Nephron progenitor cell (in vitro differentiated cells): Measurements from ENCODE around the gene CCDC78.

ENCODE experiments used
- DNase-seq: peaks from one replicate; pipeline ENCODE4 v3.0.0; 2021
- H3K27ac Mint-ChIP-seq: 2 replicates; pipeline ENCODE4 v1.8.0; 2021; ENCODE audit warnings: mild to moderate bottlenecking, moderate library complexity, mixed read lengths
- H3K27me3 Mint-ChIP-seq: 2 replicates; pipeline ENCODE4 v1.8.0; 2021; ENCODE audit warnings: mild to moderate bottlenecking, low read depth, mixed read lengths; ENCODE audit not compliant: poor library complexity
- H3K36me3 Mint-ChIP-seq: 2 replicates; pipeline ENCODE4 v1.8.0; 2021; ENCODE audit warnings: low read depth, mixed read lengths
- H3K4me1 Mint-ChIP-seq: 2 replicates; pipeline ENCODE4 v1.8.0; 2021; ENCODE audit warnings: mixed read lengths
- H3K4me3 Mint-ChIP-seq: 2 replicates; pipeline ENCODE4 v1.8.0; 2021; ENCODE audit warnings: mild to moderate bottlenecking, moderate library complexity, mixed read lengths
- H3K9me3 Mint-ChIP-seq: 2 replicates; pipeline ENCODE4 v1.8.0; 2021; ENCODE audit warnings: mild to moderate bottlenecking, moderate library complexity, mixed read lengths
- TF ChIP-seq, protein P1 (sequence below): fragments of 200-600 bp; sonication (generic); IDR thresholded peaks from 2 replicates; pipeline ENCODE4 v1.5.0; 2021; ENCODE audit warnings: antibody characterized with exemption

CCDC78 gene

GRCh38 chr16:727291-727977, 1.2 kb upstream of the CCDC78 start:
- Mint-ChIP-seq H3K36me3 (no peaks in the 10 kb centered on the region), H3K4me1 (no peaks in the 10 kb centered on the region), H3K9me3 (no peaks in the 10 kb centered on the region), H3K4me3 (no peak overlapping the region), H3K27ac (no peak overlapping the region), H3K27me3 (peaks cover 12% of the 10 kb centered on the region)
- TF ChIP-seq, protein P1, sequence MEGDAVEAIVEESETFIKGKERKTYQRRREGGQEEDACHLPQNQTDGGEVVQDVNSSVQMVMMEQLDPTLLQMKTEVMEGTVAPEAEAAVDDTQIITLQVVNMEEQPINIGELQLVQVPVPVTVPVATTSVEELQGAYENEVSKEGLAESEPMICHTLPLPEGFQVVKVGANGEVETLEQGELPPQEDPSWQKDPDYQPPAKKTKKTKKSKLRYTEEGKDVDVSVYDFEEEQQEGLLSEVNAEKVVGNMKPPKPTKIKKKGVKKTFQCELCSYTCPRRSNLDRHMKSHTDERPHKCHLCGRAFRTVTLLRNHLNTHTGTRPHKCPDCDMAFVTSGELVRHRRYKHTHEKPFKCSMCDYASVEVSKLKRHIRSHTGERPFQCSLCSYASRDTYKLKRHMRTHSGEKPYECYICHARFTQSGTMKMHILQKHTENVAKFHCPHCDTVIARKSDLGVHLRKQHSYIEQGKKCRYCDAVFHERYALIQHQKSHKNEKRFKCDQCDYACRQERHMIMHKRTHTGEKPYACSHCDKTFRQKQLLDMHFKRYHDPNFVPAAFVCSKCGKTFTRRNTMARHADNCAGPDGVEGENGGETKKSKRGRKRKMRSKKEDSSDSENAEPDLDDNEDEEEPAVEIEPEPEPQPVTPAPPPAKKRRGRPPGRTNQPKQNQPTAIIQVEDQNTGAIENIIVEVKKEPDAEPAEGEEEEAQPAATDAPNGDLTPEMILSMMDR = no peak
- no peak for DNase-seq

DNA sequence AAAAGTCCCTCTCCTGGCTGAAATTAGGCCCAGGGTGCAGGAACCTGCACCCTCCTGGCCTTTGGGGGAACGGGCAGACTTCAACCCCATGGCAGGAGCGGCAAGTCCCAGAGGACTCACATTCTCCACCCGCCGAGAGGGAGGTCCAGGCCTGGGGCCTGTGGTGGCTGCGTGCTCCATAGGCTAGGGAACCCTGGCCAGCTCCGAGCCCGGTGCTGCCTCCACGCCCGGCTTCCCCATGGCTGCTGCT, 130 bp downstream of the CCDC78 start:
- H3K4me3 Mint-ChIP-seq = peak overlapping the region; percentile 72
- H3K4me1 Mint-ChIP-seq = no peaks in the 10 kb centered on the region
- TF ChIP-seq, protein P1 = no peak
- H3K9me3 Mint-ChIP-seq = no peaks in the 10 kb centered on the region
- no peaks in the 10 kb centered on the region for H3K36me3 Mint-ChIP-seq
- no peak for DNase-seq
- no peak overlapping the region for H3K27ac Mint-ChIP-seq
- peaks cover 12% of the 10 kb centered on the region for H3K27me3 Mint-ChIP-seq

DNA sequence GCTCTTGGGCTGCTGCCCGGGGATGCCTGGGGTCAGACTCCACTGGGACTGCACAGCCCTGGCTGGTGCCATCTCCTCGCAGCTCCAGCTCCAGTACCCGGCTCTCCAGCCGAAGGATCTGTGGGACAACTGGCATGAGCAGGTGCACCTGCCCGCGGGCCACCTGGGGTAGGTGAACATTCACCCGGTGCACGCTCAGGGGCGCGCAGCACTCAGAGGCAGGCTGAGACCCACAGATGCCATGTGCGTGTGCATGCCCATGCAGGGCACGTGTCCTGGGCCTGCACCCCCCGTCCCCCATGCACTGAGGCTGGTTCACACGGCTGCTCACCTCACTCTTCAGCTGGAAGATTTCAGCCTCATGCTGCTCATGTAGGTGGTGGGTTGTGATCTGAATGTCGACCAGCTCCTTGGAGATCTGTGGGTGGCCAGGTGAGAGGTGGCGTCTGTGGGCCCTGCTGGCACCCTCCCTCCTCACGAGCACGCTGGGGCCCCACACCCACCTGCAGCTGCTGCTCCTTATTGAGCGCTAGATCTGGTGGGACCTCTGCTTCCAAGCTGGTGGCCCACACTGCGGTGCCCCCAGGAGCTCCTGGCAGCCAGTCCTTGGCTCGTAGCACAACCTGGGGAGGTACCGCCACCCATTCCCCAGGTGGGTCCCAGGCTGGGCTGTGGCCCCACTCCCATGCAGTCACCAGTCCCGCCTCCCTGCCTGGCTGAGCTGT, 618 bp downstream of the CCDC78 start:
- TF ChIP-seq, protein P1 = no peak
- Mint-ChIP-seq H3K27ac (no peak overlapping the region), H3K9me3 (no peaks in the 10 kb centered on the region), H3K4me3 (no peak overlapping the region), H3K27me3 (peaks cover 12% of the 10 kb centered on the region), H3K36me3 (no peaks in the 10 kb centered on the region), H3K4me1 (no peaks in the 10 kb centered on the region)
- no peak for DNase-seq

- Mint-ChIP-seq H3K9me3 (no peaks in the 10 kb centered on the region), H3K4me3 (no peak overlapping the region), H3K36me3 (no peaks in the 10 kb centered on the region), H3K27ac (no peak overlapping the region), H3K27me3 (peaks cover 12% of the 10 kb centered on the region), H3K4me1 (peaks cover 4% of the 10 kb centered on the region)
- TF ChIP-seq, protein P1 = no peak
- DNase-seq = no peak
Observed at GRCh38 chr16:725041-725376, 1.2 kb downstream of the CCDC78 start.

GRCh38 chr16:724188-725040, 1.8 kb downstream of the CCDC78 start:
- TF ChIP-seq, protein P1 = no peak
- no peaks in the 10 kb centered on the region for H3K36me3 Mint-ChIP-seq
- no peaks in the 10 kb centered on the region for H3K9me3 Mint-ChIP-seq
- peaks cover 12% of the 10 kb centered on the region for H3K27me3 Mint-ChIP-seq
- no peak overlapping the region for H3K27ac Mint-ChIP-seq
- DNase-seq = no peak
- H3K4me1 Mint-ChIP-seq = peaks cover 10% of the 10 kb centered on the region
- no peak overlapping the region for H3K4me3 Mint-ChIP-seq
